IMR-90 (cell line): Measurements from ENCODE around the gene CCT5. TPM values are rescaled to one million over a fixed set of nuclear protein-coding genes. Genes with fewer than 3 reads are reported as not detected.

ENCODE experiments used
- ATAC-seq: fragments of 200-7000 bp; cut with Tn5 transposase; 2 replicates; pipeline ENCODE4 v1.9.1; 2020; ENCODE audit warnings: low read depth, mild to moderate bottlenecking, moderate library complexity
- BruUV-seq: library from RNA; stranded (reverse); fragments of 400-500 nt; replicated peaks from 2 replicates; lab custom pipeline; 2021; lab: Mats Ljungman, UMichigan
- CTCF ChIA-PET: fragments of 300-600 bp; formaldehyde crosslinking; extraction: SDS; loops from one replicate; lab custom pipeline; 2021; ENCODE audit warnings: antibody characterized with exemption; lab: Yijun Ruan, JAX
- POLR2A ChIA-PET: fragments of 300-600 bp; sonication (Branson Sonifier 250); formaldehyde crosslinking; loops from one replicate; lab custom pipeline; 2022; ENCODE audit warnings: antibody characterized with exemption; ENCODE audit not compliant: unreplicated experiment; lab: Charles Lee
- DNase-seq: peaks from one replicate; pipeline ENCODE4 v3.0.0; 2013
- H2AFZ ChIP-seq: replicated peaks from 2 replicates; pipeline ENCODE3; 2013; ENCODE audit warnings: low read length, mild to moderate bottlenecking; ENCODE audit not compliant: poor library complexity
- H2AK5ac ChIP-seq: 2 replicates; pipeline ENCODE4 v1.6.1; 2013; ENCODE audit warnings: low read depth, low read length, inconsistent platforms
- H2AK9ac ChIP-seq: replicated peaks from 2 replicates; pipeline ENCODE3; 2013; ENCODE audit warnings: mild to moderate bottlenecking, low read depth, low read length, moderate library complexity; ENCODE audit not compliant: poor library complexity
- H2BK120ac ChIP-seq: 2 replicates; pipeline ENCODE4 v1.6.1; 2013; ENCODE audit warnings: low read depth, low read length, inconsistent platforms
- H2BK15ac ChIP-seq: 3 replicates; pipeline ENCODE4 v1.6.1; 2013; ENCODE audit warnings: low read depth, low read length, inconsistent platforms
- H2BK20ac ChIP-seq: 2 replicates; pipeline ENCODE4 v1.6.1; 2013; ENCODE audit warnings: low read depth, mild to moderate bottlenecking, inconsistent platforms, low read length, moderate library complexity
- H2BK5ac ChIP-seq: 2 replicates; pipeline ENCODE4 v1.6.1; 2013; ENCODE audit warnings: mild to moderate bottlenecking, low read depth, low read length, inconsistent platforms; ENCODE audit not compliant: poor library complexity, severe bottlenecking
- H3K14ac ChIP-seq: replicated peaks from 2 replicates; pipeline ENCODE4 v1.6.1; 2013; ENCODE audit warnings: low read depth, low read length, inconsistent platforms
- H3K18ac ChIP-seq: 2 replicates; pipeline ENCODE4 v1.6.1; 2013; ENCODE audit warnings: low read depth, low read length, control low read depth
- H3K23ac ChIP-seq: 2 replicates; pipeline ENCODE4 v1.6.1; 2013; ENCODE audit warnings: low read depth, low read length, inconsistent platforms
- H3K27ac ChIP-seq: 2 replicates; pipeline ENCODE4 v1.5.1; 2013; ENCODE audit warnings: mild to moderate bottlenecking, control low read depth, low read length; ENCODE audit not compliant: insufficient read depth
- H3K27me3 ChIP-seq: 2 replicates; pipeline ENCODE4 v1.6.1; 2013; ENCODE audit warnings: low read length; ENCODE audit not compliant: control insufficient read depth, insufficient read depth
- H3K36me3 ChIP-seq: 2 replicates; pipeline ENCODE4 v1.6.1; 2013; ENCODE audit warnings: low read length, mixed read lengths; ENCODE audit not compliant: control insufficient read depth, insufficient read depth
- H3K4ac ChIP-seq: 2 replicates; pipeline ENCODE4 v1.6.1; 2013; ENCODE audit warnings: low read depth, low read length, inconsistent platforms
- H3K4me1 ChIP-seq: 2 replicates; pipeline ENCODE4 v1.6.1; 2013; ENCODE audit warnings: low read length, mixed read lengths; ENCODE audit not compliant: control insufficient read depth, insufficient read depth
- H3K4me2 ChIP-seq: 2 replicates; pipeline ENCODE4 v1.6.1; 2013; ENCODE audit warnings: low read depth, mild to moderate bottlenecking, control low read depth, low read length, moderate library complexity
- H3K4me3 ChIP-seq: 2 replicates; pipeline ENCODE4 v1.5.1; 2013; ENCODE audit warnings: low read depth, mild to moderate bottlenecking, control low read depth, low read length, moderate library complexity; ENCODE audit not compliant: insufficient read depth
- H3K56ac ChIP-seq: 2 replicates; pipeline ENCODE4 v1.6.1; 2013; ENCODE audit warnings: low read length, inconsistent platforms; ENCODE audit not compliant: insufficient read depth; ENCODE audit errors: extremely low read depth
- H3K79me1 ChIP-seq, 2 experiments: 2 replicates each; pipeline ENCODE4 v1.6.1; 2013; ENCODE audit warnings: low read length in 2 of 2, inconsistent platforms in 1 of 2, low read depth in 1 of 2
- H3K9ac ChIP-seq: 2 replicates; pipeline ENCODE4 v1.6.1; 2013; ENCODE audit warnings: low read depth, low read length, control low read depth
- H3K9me1 ChIP-seq: 2 replicates; pipeline ENCODE4 v1.6.1; 2013; ENCODE audit warnings: low read length, inconsistent platforms; ENCODE audit not compliant: insufficient read depth
- H3K9me3 ChIP-seq: 2 replicates; pipeline ENCODE4 v1.6.1; 2013; ENCODE audit warnings: low read length; ENCODE audit not compliant: control insufficient read depth, insufficient read depth
- H4K20me1 ChIP-seq: 2 replicates; pipeline ENCODE4 v1.6.1; 2013; ENCODE audit warnings: low read length, inconsistent platforms; ENCODE audit not compliant: insufficient read depth
- H4K5ac ChIP-seq: 2 replicates; pipeline ENCODE4 v1.6.1; 2013; ENCODE audit warnings: mild to moderate bottlenecking, low read depth, low read length, control low read depth
- H4K8ac ChIP-seq, 2 experiments: 2 replicates each; pipeline ENCODE4 v1.6.1; 2013; ENCODE audit warnings: low read depth in 2 of 2, low read length in 2 of 2, control low read depth in 1 of 2, inconsistent platforms in 1 of 2
- H4K91ac ChIP-seq: 2 replicates; pipeline ENCODE4 v1.6.1; 2013; ENCODE audit warnings: low read depth, low read length, inconsistent platforms; ENCODE audit not compliant: insufficient read depth
- CEBPB ChIP-seq: IDR thresholded peaks from 2 replicates; pipeline ENCODE4 v1.6.1; 2012; ENCODE audit warnings: low read depth, low read length, improper control_type of control experiment
- FOS ChIP-seq: fragments of 150-350 bp; IDR thresholded peaks from 2 replicates; pipeline ENCODE4 v1.6.1; 2016; ENCODE audit warnings: low read depth, low read length
- MAFK ChIP-seq: IDR thresholded peaks from 2 replicates; pipeline ENCODE4 v1.6.1; 2012; ENCODE audit warnings: low read depth, low read length, improper control_type of control experiment
- MAZ ChIP-seq: IDR thresholded peaks from 2 replicates; pipeline ENCODE4 v1.6.1; 2012; ENCODE audit warnings: low read depth, mild to moderate bottlenecking, low read length, improper control_type of control experiment, moderate library complexity, borderline replicate concordance
- NFE2L2 ChIP-seq: fragments of 150-350 bp; IDR thresholded peaks from 2 replicates; pipeline ENCODE4 v1.6.1; 2016; ENCODE audit warnings: low read depth, mild to moderate bottlenecking, low read length
- POLR2A ChIP-seq: IDR thresholded peaks from 2 replicates; pipeline ENCODE4 v1.6.1; 2012; ENCODE audit warnings: mild to moderate bottlenecking, low read depth, low read length
- RAD21 ChIP-seq: IDR thresholded peaks from 2 replicates; pipeline ENCODE4 v1.6.1; 2012; ENCODE audit warnings: low read length, improper control_type of control experiment
- RCOR1 ChIP-seq: IDR thresholded peaks from 2 replicates; pipeline ENCODE4 v1.6.1; 2012; ENCODE audit warnings: mild to moderate bottlenecking, low read length, improper control_type of control experiment; ENCODE audit not compliant: insufficient replicate concordance
- RFX5 ChIP-seq: IDR thresholded peaks from 2 replicates; pipeline ENCODE4 v1.8.0; 2012; ENCODE audit warnings: low read depth, mild to moderate bottlenecking, low read length, moderate library complexity
- SMC3 ChIP-seq: fragments of 150-350 bp; IDR thresholded peaks from 2 replicates; pipeline ENCODE4 v1.6.1; 2016; ENCODE audit warnings: low read depth, mild to moderate bottlenecking, antibody characterized with exemption, low read length, moderate library complexity
- whole genome bisulfite sequencing, 2 experiments: methylation state at CpG; one replicate each; pipeline versions ENCODE4 v1.1.5 to v1.1.7; 2013; ENCODE audit warnings: missing lambda C conversion rate in 2 of 2; ENCODE audit not compliant: insufficient read length in 1 of 2; ENCODE audit errors: extremely low coverage in 2 of 2; 5-methylcytosine and 5-hydroxymethylcytosine counted together
- dilution Hi-C: fragments of 300-500 bp; cut with HindIII; formaldehyde crosslinking; loops from one replicate; pipeline ENCODE4 v1.14.3; 2018; ENCODE audit warnings: low sequenced_read_pairs; ENCODE audit not compliant: unreplicated experiment
- in situ Hi-C: fragments of 300-500 bp; cut with MboI; formaldehyde crosslinking; loops from 3 replicates; pipeline ENCODE4 v1.14.3; 2019; ENCODE audit warnings: low sequenced_read_pairs, inconsistent platforms, mixed read lengths
- intact Hi-C: fragments of 100-400 bp; cut with micrococcal nuclease; formaldehyde crosslinking; loops from 2 replicates; pipeline ENCODE4 v1.10.0; 2022
- polyA plus RNA-seq, 3 experiments: library from polyadenylated mRNA; depleted of rRNA; stranded (reverse); fragments of >200 nt; gene quantifications; 2 replicates each; pipeline ENCODE4 v1.2.3, GENCODE V29; 2012; ENCODE audit warnings: low replicate concordance in 1 of 3
- total RNA-seq: library from RNA; depleted of rRNA; stranded (reverse); fragments of >200 nt; gene quantifications from 2 replicates; pipeline ENCODE4 v1.2.3, GENCODE V29; 2012
- TF ChIP-seq, protein P1 (sequence below): fragments of 150-350 bp; IDR thresholded peaks from 2 replicates; pipeline ENCODE4 v1.6.1; 2016; ENCODE audit warnings: low read depth, mild to moderate bottlenecking, low read length, moderate library complexity, borderline replicate concordance
- TF ChIP-seq, protein P2 (sequence below): conservative IDR thresholded peaks from 2 replicates; pipeline ENCODE4 v1.5.1; 2012; ENCODE audit warnings: mild to moderate bottlenecking, low read depth, low read length, improper control_type of control experiment
- TF ChIP-seq, protein P3 (sequence below): fragments of 150-350 bp; IDR thresholded peaks from 2 replicates; pipeline ENCODE4 v1.6.1; 2017; ENCODE audit warnings: mild to moderate bottlenecking, antibody characterized with exemption, low read length, low read depth

Gene CCT5
- total and polyA plus RNA-seq, 2 of the 4 experiments (the other 2 are of a cell fraction), result 358 to 481 TPM

DNA sequence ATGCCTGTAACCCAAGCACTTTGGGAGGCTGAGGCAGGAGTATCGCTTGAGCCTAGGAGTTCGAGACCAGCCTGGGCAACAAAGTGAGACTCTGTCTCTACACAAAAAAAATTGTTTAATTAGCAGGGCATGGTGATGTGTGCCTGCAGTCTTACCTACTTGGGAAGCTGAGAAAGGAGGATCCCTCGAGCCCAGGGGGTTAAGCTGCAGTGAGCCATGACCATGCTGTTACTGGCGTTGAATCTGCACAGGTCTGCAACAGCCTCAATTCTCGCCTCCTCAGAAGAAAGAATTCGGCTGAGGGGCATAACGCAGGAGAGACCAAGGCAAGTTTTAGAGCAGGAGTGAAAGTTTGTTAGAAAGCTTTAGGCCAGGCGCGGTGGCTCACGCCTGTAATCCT lies 18.0 kb downstream of the CCT5 start:
- Histone ChIP-seq H3K56ac (no peak overlapping the region), H4K91ac (no peak overlapping the region), H3K23ac (no peak overlapping the region), H3K18ac (no peak overlapping the region), H3K36me3 (peaks cover 13% of the 10 kb centered on the region), H3K4me1 (no peaks in the 10 kb centered on the region; the same call in 1 of the 2 replicates), H2AFZ (no peak overlapping the region), H3K4me3 (no peak overlapping the region), H2BK20ac (no peak overlapping the region), H3K14ac (0 out of 2 replicates have a peak overlapping the region, but pooled peaks have one; percentile 21), H3K9ac (no peak overlapping the region), H2BK5ac (peak overlapping the region; percentile 20), H2BK120ac (no peak overlapping the region), H2BK15ac (no peak overlapping the region), H3K27ac (no peak overlapping the region), H4K5ac (no peak overlapping the region), H3K27me3 (no peaks in the 10 kb centered on the region), H3K4ac (no peak overlapping the region), H3K9me1 (peaks cover 15% of the 10 kb centered on the region), H3K79me1 (peaks cover 2 to 6% of the 10 kb centered on the region in 2 experiments; a peak in 3 of 4 replicates), H2AK5ac (no peak overlapping the region), H3K9me3 (no peaks in the 10 kb centered on the region), H3K4me2 (no peak overlapping the region), H4K20me1 (peaks cover 14% of the 10 kb centered on the region; the same call in 1 of the 2 replicates), H4K8ac (no peak overlapping the region), H2AK9ac (no peak overlapping the region)
- ChIA-PET POLR2A (no interaction called here), CTCF (interaction anchor here (0.7 to 1.2 kb wide), 2 partner anchors 16 to 81 kb away, joined by 3 read pairs; no protein-coding TSS in a partner anchor)
- intact Hi-C loops, result no loop called here
- BruUV-seq, result no TSS peak
- dilution Hi-C loops, result no loop called here
- in situ Hi-C loops, result no loop called here
- 83% methylated on average over 1 of the region's 10 CpGs; no CpG with 5 or more reads in 1 of the 2 experiments for WGBS, 2 experiments
- ATAC-seq, result no peak; the same call in 1 of the 2 replicates
- TF ChIP-seq, protein P1, sequence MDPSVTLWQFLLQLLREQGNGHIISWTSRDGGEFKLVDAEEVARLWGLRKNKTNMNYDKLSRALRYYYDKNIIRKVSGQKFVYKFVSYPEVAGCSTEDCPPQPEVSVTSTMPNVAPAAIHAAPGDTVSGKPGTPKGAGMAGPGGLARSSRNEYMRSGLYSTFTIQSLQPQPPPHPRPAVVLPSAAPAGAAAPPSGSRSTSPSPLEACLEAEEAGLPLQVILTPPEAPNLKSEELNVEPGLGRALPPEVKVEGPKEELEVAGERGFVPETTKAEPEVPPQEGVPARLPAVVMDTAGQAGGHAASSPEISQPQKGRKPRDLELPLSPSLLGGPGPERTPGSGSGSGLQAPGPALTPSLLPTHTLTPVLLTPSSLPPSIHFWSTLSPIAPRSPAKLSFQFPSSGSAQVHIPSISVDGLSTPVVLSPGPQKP, result no peak
- TF ChIP-seq MAFK (no peak), NFE2L2 (no peak), RAD21 (no peak), CEBPB (no peak), RCOR1 (no peak), MAZ (no peak), POLR2A (no peak), FOS (no peak), SMC3 (no peak), RFX5 (no peak)
- TF ChIP-seq, protein P2, sequence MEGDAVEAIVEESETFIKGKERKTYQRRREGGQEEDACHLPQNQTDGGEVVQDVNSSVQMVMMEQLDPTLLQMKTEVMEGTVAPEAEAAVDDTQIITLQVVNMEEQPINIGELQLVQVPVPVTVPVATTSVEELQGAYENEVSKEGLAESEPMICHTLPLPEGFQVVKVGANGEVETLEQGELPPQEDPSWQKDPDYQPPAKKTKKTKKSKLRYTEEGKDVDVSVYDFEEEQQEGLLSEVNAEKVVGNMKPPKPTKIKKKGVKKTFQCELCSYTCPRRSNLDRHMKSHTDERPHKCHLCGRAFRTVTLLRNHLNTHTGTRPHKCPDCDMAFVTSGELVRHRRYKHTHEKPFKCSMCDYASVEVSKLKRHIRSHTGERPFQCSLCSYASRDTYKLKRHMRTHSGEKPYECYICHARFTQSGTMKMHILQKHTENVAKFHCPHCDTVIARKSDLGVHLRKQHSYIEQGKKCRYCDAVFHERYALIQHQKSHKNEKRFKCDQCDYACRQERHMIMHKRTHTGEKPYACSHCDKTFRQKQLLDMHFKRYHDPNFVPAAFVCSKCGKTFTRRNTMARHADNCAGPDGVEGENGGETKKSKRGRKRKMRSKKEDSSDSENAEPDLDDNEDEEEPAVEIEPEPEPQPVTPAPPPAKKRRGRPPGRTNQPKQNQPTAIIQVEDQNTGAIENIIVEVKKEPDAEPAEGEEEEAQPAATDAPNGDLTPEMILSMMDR, result no peak
- TF ChIP-seq, protein P3, sequence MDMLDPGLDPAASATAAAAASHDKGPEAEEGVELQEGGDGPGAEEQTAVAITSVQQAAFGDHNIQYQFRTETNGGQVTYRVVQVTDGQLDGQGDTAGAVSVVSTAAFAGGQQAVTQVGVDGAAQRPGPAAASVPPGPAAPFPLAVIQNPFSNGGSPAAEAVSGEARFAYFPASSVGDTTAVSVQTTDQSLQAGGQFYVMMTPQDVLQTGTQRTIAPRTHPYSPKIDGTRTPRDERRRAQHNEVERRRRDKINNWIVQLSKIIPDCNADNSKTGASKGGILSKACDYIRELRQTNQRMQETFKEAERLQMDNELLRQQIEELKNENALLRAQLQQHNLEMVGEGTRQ, result no peak
- no peak for DNase-seq
